CD1c-positive myeloid dendritic cell (primary cell): Measurements from ENCODE around the gene PRKAR1B.

Experiments used
- DNase-seq: peaks from one replicate; pipeline ENCODE4 v3.0.0-alpha.2; 2016; ENCODE audit errors: extremely low spot score

PRKAR1B gene

GRCh38 chr7:727104-727805, at the start of gene PRKAR1B:
Gene PRKAR1B (minus strand): TSS chr7:727281. CDS start chr7:711505, 15,776 bp downstream.
- DNase-seq: peak; percentile 1

- DNase-seq: no peak
These were observed 49.3 kb upstream of the PRKAR1B start for GRCh38 chr7:776381-776780.

- DNase-seq: peak; percentile 56
These were observed 47.4 kb upstream of the PRKAR1B start for GRCh38 chr7:774161-775109.

- no peak for DNase-seq
These were observed 46.5 kb upstream of the PRKAR1B start for GRCh38 chr7:773622-773915.

GRCh38 chr7:772861-773621, 46.0 kb upstream of the PRKAR1B start:
- DNase-seq: no peak

- DNase-seq: no peak
These were observed 45.3 kb upstream of the PRKAR1B start for GRCh38 chr7:772392-772791.

- DNase-seq: no peak
These were observed 44.9 kb upstream of the PRKAR1B start for GRCh38 chr7:772005-772294.

GRCh38 chr7:771234-772004, 44.3 kb upstream of the PRKAR1B start:
- no peak for DNase-seq

- DNase-seq: no peak
These were observed 43.7 kb upstream of the PRKAR1B start for GRCh38 chr7:770741-771166.

- DNase-seq: no peak
These were observed 43.3 kb upstream of the PRKAR1B start for GRCh38 chr7:770336-770735.

GRCh38 chr7:768881-769504, 41.9 kb upstream of the PRKAR1B start:
- no peak for DNase-seq

- no peak for DNase-seq
These were observed 41.1 kb upstream of the PRKAR1B start for GRCh38 chr7:767941-768731.

GRCh38 chr7:767580-767940, 40.5 kb upstream of the PRKAR1B start:
- DNase-seq: no peak

GRCh38 chr7:765383-765782, 38.3 kb upstream of the PRKAR1B start:
- DNase-seq: no peak

- DNase-seq: no peak
These were observed 36.7 kb upstream of the PRKAR1B start for GRCh38 chr7:763762-764161.

- no peak for DNase-seq
These were observed 35.8 kb upstream of the PRKAR1B start for GRCh38 chr7:762885-763284.

GRCh38 chr7:761631-762030, 34.5 kb upstream of the PRKAR1B start:
- DNase-seq: no peak

GRCh38 chr7:761101-761500, 34.0 kb upstream of the PRKAR1B start:
- DNase-seq: no peak

- DNase-seq: no peak
These were observed 32.9 kb upstream of the PRKAR1B start for GRCh38 chr7:760006-760405.

GRCh38 chr7:759569-759968, 32.5 kb upstream of the PRKAR1B start:
- no peak for DNase-seq

GRCh38 chr7:757741-758163, 30.7 kb upstream of the PRKAR1B start:
- no peak for DNase-seq
